Measurements from ENCODE around the gene MAD1L1.
A peak's percentile ranks its signal among the peaks of the same experiment; 100 is the strongest.
"Not testable (repeated sequence)": the region's sequence is repeated elsewhere in the genome, so short reads cannot be mapped to it uniquely, and the experiment has no call there.

The MAD1L1 gene

GRCh38 chr7:2162959-2163358, 69.8 kb downstream of the MAD1L1 start:
- Histone ChIP-seq H3K4me1 (ENCODE audit: insufficient read depth, poor library complexity, severe bottlenecking) (peaks cover 3% of the 10 kb centered on the region), H3K4me3 (ENCODE audit: severe bottlenecking) (no peak overlapping the region), H3K27me3 (ENCODE audit: insufficient read depth, poor library complexity, severe bottlenecking) (no peaks in the 10 kb centered on the region), H3K36me3 (ENCODE audit: low read depth) (peaks cover 2% of the 10 kb centered on the region; the same call in 1 of the 2 replicates), H3K27ac (ENCODE audit: poor library complexity, severe bottlenecking) (peak overlapping the region; percentile 12), H3K9me3 (ENCODE audit: severe bottlenecking) (no peaks in the 10 kb centered on the region)
- DNase-seq (ENCODE audit: low spot score) (no peak), ATAC-seq (ENCODE audit: low read depth) (no peak)
- no peak for TF ChIP-seq CTCF (IDR thresholded peaks at IDR 0.05; ENCODE audit: poor library complexity, severe bottlenecking)

GRCh38 chr7:2162004-2162902, 70.5 kb downstream of the MAD1L1 start:
- H3K4me3 ChIP-seq (ENCODE audit: severe bottlenecking); ATAC-seq (ENCODE audit: low read depth); H3K9me3 ChIP-seq (ENCODE audit: severe bottlenecking); H3K27me3 ChIP-seq (ENCODE audit: insufficient read depth, poor library complexity, severe bottlenecking); H3K4me1 ChIP-seq (ENCODE audit: insufficient read depth, poor library complexity, severe bottlenecking); DNase-seq (ENCODE audit: low spot score); H3K36me3 ChIP-seq (ENCODE audit: low read depth): not testable (repeated sequence)
- H3K27ac ChIP-seq (ENCODE audit: poor library complexity, severe bottlenecking): peak overlapping the region; percentile 12

- DNase-seq (ENCODE audit: low spot score): peak; percentile 38
These were observed 73.6 kb downstream of the MAD1L1 start for GRCh38 chr7:2159176-2159520.

GRCh38 chr7:2158331-2159175, 74.2 kb downstream of the MAD1L1 start:
- H3K4me3 ChIP-seq (ENCODE audit: severe bottlenecking): no peak overlapping the region

More at GRCh38 chr7:2159176-2159520, 73.6 kb downstream of the MAD1L1 start:
- Histone ChIP-seq H3K9me3 (ENCODE audit: severe bottlenecking) (no peaks in the 10 kb centered on the region), H3K27me3 (ENCODE audit: insufficient read depth, poor library complexity, severe bottlenecking) (no peaks in the 10 kb centered on the region), H3K27ac (ENCODE audit: poor library complexity, severe bottlenecking) (no peak overlapping the region), H3K4me1 (ENCODE audit: insufficient read depth, poor library complexity, severe bottlenecking) (peaks cover 3% of the 10 kb centered on the region), H3K4me3 (ENCODE audit: severe bottlenecking) (no peak overlapping the region), H3K36me3 (ENCODE audit: low read depth) (peaks cover 4% of the 10 kb centered on the region)
- ATAC-seq (ENCODE audit: low read depth): no peak
- no peak for TF ChIP-seq CTCF (IDR thresholded peaks at IDR 0.05; ENCODE audit: poor library complexity, severe bottlenecking)

More at GRCh38 chr7:2158331-2159175, 74.2 kb downstream of the MAD1L1 start:
- H3K9me3 ChIP-seq (ENCODE audit: severe bottlenecking): no peaks in the 10 kb centered on the region
- H3K4me1 ChIP-seq (ENCODE audit: insufficient read depth, poor library complexity, severe bottlenecking): peaks cover 3% of the 10 kb centered on the region
- peak; percentile 35 for DNase-seq (ENCODE audit: low spot score)
- H3K27me3 ChIP-seq (ENCODE audit: insufficient read depth, poor library complexity, severe bottlenecking): no peaks in the 10 kb centered on the region
- H3K27ac ChIP-seq (ENCODE audit: poor library complexity, severe bottlenecking): no peak overlapping the region
- H3K36me3 ChIP-seq (ENCODE audit: low read depth): peaks cover 4% of the 10 kb centered on the region
- ATAC-seq (ENCODE audit: low read depth): no peak
- no peak for TF ChIP-seq CTCF (IDR thresholded peaks at IDR 0.05; ENCODE audit: poor library complexity, severe bottlenecking)

Measured in RWPE2 (cell line).